A549 (cell line): ENCODE data around the gene SOX18. TPM values are rescaled to one million over a fixed set of nuclear protein-coding genes. Genes with fewer than 3 reads are reported as not detected.

Source experiments
- ATAC-seq, 2 experiments: fragments of 200-7000 bp in 1 of 2; fragments of >200 bp in 1 of 2; cut with Nextera tagmentation in 1 of 2; cut with Tn5 transposase in 1 of 2; 3 replicates each; pipeline versions ENCODE4 v1.8.0 to v1.9.1; 2018 to 2020; ENCODE audit warnings: mild to moderate bottlenecking in 1 of 2, moderate library complexity in 1 of 2
- CTCF ChIA-PET: fragments of 300-600 bp; sonication (Branson Sonifier 250); formaldehyde crosslinking; extraction: SDS; loops from one replicate; lab custom pipeline; 2021; ENCODE audit warnings: antibody characterized with exemption, inconsistent platforms; lab: Yijun Ruan, JAX
- POLR2A ChIA-PET: fragments of 350-600 bp; formaldehyde crosslinking; extraction: SDS; loops from one replicate; lab custom pipeline; 2021; ENCODE audit warnings: antibody characterized with exemption, inconsistent platforms; lab: Yijun Ruan, JAX
- DNase-seq, 2 experiments: peaks; one replicate each; pipeline versions ENCODE4 v3.0.0 to v3.0.0-alpha.2; 2011 to 2016; ENCODE audit warnings: low read depth in 1 of 2, low spot score in 1 of 2
- FAIRE-seq: peaks from 2 replicates; lab custom pipeline; 2011; peaks lifted over from hg19 to GRCh38; lab: Jason Lieb, UNC
- H3K27ac ChIP-seq, 2 experiments: fragments of >200 bp; sonication (Bioruptor Twin); formaldehyde crosslinking; 3 replicates each; pipeline ENCODE4 v1.5.1; 2016 to 2017
- H3K4me1 ChIP-seq: fragments of >200 bp; sonication (Bioruptor Twin); formaldehyde crosslinking; 3 replicates; pipeline ENCODE4 v1.6.1; 2016
- H3K4me2 ChIP-seq: fragments of >200 bp; sonication (Bioruptor Twin); formaldehyde crosslinking; 3 replicates; pipeline ENCODE4 v1.6.1; 2016
- H3K4me3 ChIP-seq: fragments of >200 bp; sonication (Bioruptor Twin); formaldehyde crosslinking; 3 replicates; pipeline ENCODE4 v1.5.1; 2016
- H3K9me3 ChIP-seq: fragments of >200 bp; sonication (Bioruptor Twin); formaldehyde crosslinking; 3 replicates; pipeline ENCODE4 v1.6.1; 2016
- CEBPB ChIP-seq, 2 experiments: fragments of >200 bp in 1 of 2; sonication (Bioruptor Twin) in 1 of 2; formaldehyde crosslinking in 1 of 2; IDR thresholded peaks; 2 replicates each; pipeline ENCODE4 v1.6.1; 2012 to 2016
- CHD2 ChIP-seq: fragments of 150-350 bp; IDR thresholded peaks from 2 replicates; pipeline ENCODE4 v1.6.1; 2014; ENCODE audit warnings: low read length; ENCODE audit not compliant: partially characterized antibody
- CHD4 ChIP-seq: fragments of 200-600 bp; sonication (generic); IDR thresholded peaks from 2 replicates; pipeline ENCODE4 v1.6.1; 2016; ENCODE audit warnings: antibody characterized with exemption, mild to moderate bottlenecking, borderline replicate concordance
- FOSB ChIP-seq: fragments of 250-450 bp; sonication (Bioruptor Pico); IDR thresholded peaks from 2 replicates; pipeline ENCODE4 v1.5.0; 2020; ENCODE audit warnings: mild to moderate bottlenecking, moderate library complexity
- HDAC2 ChIP-seq: fragments of 200-600 bp; sonication (generic); IDR thresholded peaks from 2 replicates; pipeline ENCODE4 v1.6.1; 2016
- HEYL ChIP-seq: fragments of 250-450 bp; sonication (Bioruptor Pico); IDR thresholded peaks from 2 replicates; pipeline ENCODE4 v1.8.0; 2021; ENCODE audit warnings: mild to moderate bottlenecking, moderate library complexity
- HOXA7 ChIP-seq: fragments of 250-450 bp; sonication (Bioruptor Pico); IDR thresholded peaks from 2 replicates; pipeline ENCODE4 v1.5.0; 2020; ENCODE audit warnings: mild to moderate bottlenecking, moderate library complexity
- HOXB13 ChIP-seq: fragments of 250-450 bp; sonication (Bioruptor Pico); IDR thresholded peaks from 2 replicates; pipeline ENCODE4 v1.5.0; 2020; ENCODE audit warnings: low read depth, mild to moderate bottlenecking, moderate library complexity
- JUN ChIP-seq, 2 experiments: fragments of >200 bp; sonication (Bioruptor Twin); formaldehyde crosslinking; IDR thresholded peaks; 2 replicates in 1 of 2; 3 replicates in 1 of 2; pipeline ENCODE4 v1.6.1; 2016 to 2017
- KDM5A ChIP-seq: fragments of 200-600 bp; sonication (generic); IDR thresholded peaks from 2 replicates; pipeline ENCODE4 v1.6.1; 2016; ENCODE audit warnings: antibody characterized with exemption, mild to moderate bottlenecking
- MAX ChIP-seq: IDR thresholded peaks from 2 replicates; pipeline ENCODE4 v1.6.1; 2012
- MYC ChIP-seq: IDR thresholded peaks from 2 replicates; pipeline ENCODE4 v1.6.1; 2012; ENCODE audit warnings: mild to moderate bottlenecking, inconsistent platforms, low read length, improper control_type of control experiment, borderline replicate concordance
- PHF8 ChIP-seq: fragments of 200-600 bp; sonication (generic); IDR thresholded peaks from 2 replicates; pipeline ENCODE4 v1.6.1; 2016; ENCODE audit warnings: low read depth, mild to moderate bottlenecking, antibody characterized with exemption, moderate library complexity, borderline replicate concordance
- POLR2A ChIP-seq: IDR thresholded peaks from 2 replicates; pipeline ENCODE4 v1.6.1; 2012; ENCODE audit warnings: mild to moderate bottlenecking, low read length
- RAD21 ChIP-seq, 2 experiments: fragments of >200 bp in 1 of 2; sonication (Bioruptor Twin) in 1 of 2; formaldehyde crosslinking in 1 of 2; IDR thresholded peaks in 1 of 2; conservative IDR thresholded peaks in 1 of 2; 2 replicates in 1 of 2; 3 replicates in 1 of 2; pipeline ENCODE4 v1.6.1; 2012 to 2018; ENCODE audit warnings: inconsistent platforms in 1 of 2
- RARB ChIP-seq: fragments of 250-450 bp; sonication (Bioruptor Pico); IDR thresholded peaks from 2 replicates; pipeline ENCODE4 v1.8.0; 2021; ENCODE audit warnings: mild to moderate bottlenecking, moderate library complexity
- RFX5 ChIP-seq: fragments of 450-650 bp; IDR thresholded peaks from 2 replicates; pipeline ENCODE4 v1.7.1; 2014; ENCODE audit warnings: antibody characterized with exemption, mild to moderate bottlenecking, moderate library complexity
- RNF2 ChIP-seq: fragments of 200-600 bp; sonication (generic); IDR thresholded peaks from 2 replicates; pipeline ENCODE4 v1.6.1; 2016; ENCODE audit warnings: low read depth, mild to moderate bottlenecking, antibody characterized with exemption, moderate library complexity, borderline replicate concordance
- SREBF2 ChIP-seq: fragments of 450-650 bp; IDR thresholded peaks from 2 replicates; pipeline ENCODE4 v1.6.1; 2014; ENCODE audit warnings: mild to moderate bottlenecking, moderate library complexity
- TFCP2L1 ChIP-seq: fragments of 250-450 bp; sonication (Bioruptor Pico); IDR thresholded peaks from 2 replicates; pipeline ENCODE4 v1.5.0; 2021; ENCODE audit warnings: mild to moderate bottlenecking
- WGBS: methylation state at CpG from one replicate; pipeline ENCODE4 v1.1.6; 2017; ENCODE audit errors: missing lambda C conversion rate; 5-methylcytosine and 5-hydroxymethylcytosine counted together
- polyA plus RNA-seq, 4 experiments: library from polyadenylated mRNA; depleted of rRNA in 3 of 4; stranded (reverse); fragments of >200 nt; fragmentation: RNase III in 1 of 4; extraction: RNeasy Plus Mini Kit Qiagen cat#74134 plus additional on column Dnase treatment in 1 of 4; gene quantifications; 2 replicates in 3 of 4; 3 replicates in 1 of 4; pipeline ENCODE4 v1.2.3, GENCODE V29; 2011 to 2017
- TF ChIP-seq, protein P1 (sequence below): fragments of >200 bp; sonication (Bioruptor Twin); formaldehyde crosslinking; IDR thresholded peaks from 3 replicates; pipeline ENCODE4 v1.5.1; 2016
- TF ChIP-seq, protein P2 (sequence below): IDR thresholded peaks from 2 replicates; pipeline ENCODE4 v1.6.1; 2012; ENCODE audit warnings: low read depth, borderline replicate concordance
- TF ChIP-seq, protein P3 (sequence below): fragments of >200 bp; sonication (Bioruptor Twin); formaldehyde crosslinking; IDR thresholded peaks from 3 replicates; pipeline ENCODE4 v1.6.1; 2016

SOX18 gene
- polyA plus RNA-seq, 2 of the 4 experiments (the other 2 are of a cell fraction): 0.19 to 1.4 TPM

DNA sequence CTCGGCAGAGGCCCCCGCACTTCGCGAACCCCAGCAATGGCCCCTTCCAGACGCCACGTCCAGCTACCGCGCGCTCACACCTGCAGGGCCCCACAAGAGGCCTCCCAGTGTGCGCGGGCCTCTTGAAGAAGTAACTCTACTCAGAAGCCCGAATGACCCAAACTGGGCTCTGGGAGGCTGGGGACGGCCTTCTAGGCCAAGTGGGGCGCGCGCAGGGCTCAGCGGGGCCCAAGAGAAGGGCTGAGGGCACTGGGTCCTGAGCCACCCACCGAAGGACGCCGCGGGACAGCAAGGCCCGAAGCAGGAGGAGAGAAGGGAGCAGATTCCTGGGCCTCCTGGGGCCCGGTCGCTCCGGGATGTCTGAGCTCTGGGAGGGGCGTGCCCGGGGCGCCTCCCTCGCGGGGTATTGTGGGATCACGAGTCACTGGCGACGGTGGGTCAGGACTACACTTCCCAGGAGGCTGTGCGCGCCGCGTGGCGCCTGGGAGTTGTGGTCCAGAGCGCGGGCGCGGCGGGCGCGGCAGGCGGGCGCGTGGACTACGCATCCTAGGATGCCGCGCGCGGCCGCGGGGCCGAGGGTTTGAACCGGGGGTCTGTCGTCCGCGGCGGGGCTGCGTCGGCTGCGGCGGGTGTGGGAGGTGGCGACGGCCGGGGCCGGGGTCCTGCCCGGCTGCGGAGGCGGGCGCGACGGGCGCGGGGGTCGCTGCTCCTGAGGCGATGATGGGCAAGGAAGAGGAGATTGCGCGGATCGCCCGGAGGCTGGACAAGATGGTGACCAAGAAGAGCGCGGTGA is 13.4 kb upstream of the SOX18 start, which contains the start of gene TCEA2:
Gene TCEA2 (plus strand): TSS at position 603 of the 793 bp plus-strand sequence. CDS start 115 bp downstream, at position 718.
- WGBS: 4% methylated on average over 22 of the region's 85 CpGs
- FAIRE-seq: no peak
- no peaks in the 10 kb centered on the region for H3K9me3 ChIP-seq

GRCh38 chr20:64062276-64062595 is 12.8 kb upstream of the SOX18 start:
- Histone ChIP-seq H3K4me3 (peak overlapping the region; percentile 97), H3K9me3 (no peaks in the 10 kb centered on the region), H3K27ac (peak overlapping the region; percentile 96 to 98), H3K4me2 (peak overlapping the region; percentile 99), H3K4me1 (peaks cover 55% of the 10 kb centered on the region)
- TF ChIP-seq FOSB (CRISPR knock-in tag): no peak
- TF ChIP-seq, protein P1, sequence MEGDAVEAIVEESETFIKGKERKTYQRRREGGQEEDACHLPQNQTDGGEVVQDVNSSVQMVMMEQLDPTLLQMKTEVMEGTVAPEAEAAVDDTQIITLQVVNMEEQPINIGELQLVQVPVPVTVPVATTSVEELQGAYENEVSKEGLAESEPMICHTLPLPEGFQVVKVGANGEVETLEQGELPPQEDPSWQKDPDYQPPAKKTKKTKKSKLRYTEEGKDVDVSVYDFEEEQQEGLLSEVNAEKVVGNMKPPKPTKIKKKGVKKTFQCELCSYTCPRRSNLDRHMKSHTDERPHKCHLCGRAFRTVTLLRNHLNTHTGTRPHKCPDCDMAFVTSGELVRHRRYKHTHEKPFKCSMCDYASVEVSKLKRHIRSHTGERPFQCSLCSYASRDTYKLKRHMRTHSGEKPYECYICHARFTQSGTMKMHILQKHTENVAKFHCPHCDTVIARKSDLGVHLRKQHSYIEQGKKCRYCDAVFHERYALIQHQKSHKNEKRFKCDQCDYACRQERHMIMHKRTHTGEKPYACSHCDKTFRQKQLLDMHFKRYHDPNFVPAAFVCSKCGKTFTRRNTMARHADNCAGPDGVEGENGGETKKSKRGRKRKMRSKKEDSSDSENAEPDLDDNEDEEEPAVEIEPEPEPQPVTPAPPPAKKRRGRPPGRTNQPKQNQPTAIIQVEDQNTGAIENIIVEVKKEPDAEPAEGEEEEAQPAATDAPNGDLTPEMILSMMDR: no peak
- no peak for TF ChIP-seq RAD21 (conservative IDR thresholded peaks at IDR 0.05 in 1 of 2, IDR thresholded peaks at IDR 0.05 in 1 of 2)
- TF ChIP-seq CHD4: no peak
- TF ChIP-seq TFCP2L1: no peak
- TF ChIP-seq, protein P2, sequence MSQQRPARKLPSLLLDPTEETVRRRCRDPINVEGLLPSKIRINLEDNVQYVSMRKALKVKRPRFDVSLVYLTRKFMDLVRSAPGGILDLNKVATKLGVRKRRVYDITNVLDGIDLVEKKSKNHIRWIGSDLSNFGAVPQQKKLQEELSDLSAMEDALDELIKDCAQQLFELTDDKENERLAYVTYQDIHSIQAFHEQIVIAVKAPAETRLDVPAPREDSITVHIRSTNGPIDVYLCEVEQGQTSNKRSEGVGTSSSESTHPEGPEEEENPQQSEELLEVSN: no peak
- TF ChIP-seq HOXB13 (CRISPR knock-in tag): no peak
- no peak for TF ChIP-seq CEBPB (IDR thresholded peaks at IDR 0.05)
- CTCF ChIA-PET: interaction anchor here (0.7 to 7.2 kb wide), 7 partner anchors 9 to 524 kb away, joined by 3 to 143 read pairs (median 5); partner anchors contain the start of gene C20orf204
- WGBS: 58% methylated on average over 3 of the region's 5 CpGs
- ATAC-seq (no peak), DNase-seq (no peak), FAIRE-seq (no peak)
- POLR2A ChIA-PET: interaction anchor here (1.0 to 1.9 kb wide), 7 partner anchors 9 to 541 kb away, joined by 3 to 29 read pairs (median 8); partner anchors contain the start of genes OPRL1, PPDPF, RGS19 and SOX18

More for the DNA sequence above, 13.4 kb upstream of the SOX18 start, which contains the start of gene TCEA2:
- TF ChIP-seq MAX (peak; percentile 85), MYC (peak; percentile 90), RNF2 (no peak), HEYL (CRISPR knock-in tag) (no peak), RARB (CRISPR knock-in tag) (no peak), SREBF2 (no peak), POLR2A (peak; percentile 56), HDAC2 (no peak), CHD2 (no peak), HOXA7 (CRISPR knock-in tag) (no peak), JUN (IDR thresholded peaks at IDR 0.05) (peak in 1 of 2 experiments; percentile 81; a peak in 3 of 5 replicates), KDM5A (no peak), RFX5 (no peak), PHF8 (peak; percentile 91)
- TF ChIP-seq, protein P3, sequence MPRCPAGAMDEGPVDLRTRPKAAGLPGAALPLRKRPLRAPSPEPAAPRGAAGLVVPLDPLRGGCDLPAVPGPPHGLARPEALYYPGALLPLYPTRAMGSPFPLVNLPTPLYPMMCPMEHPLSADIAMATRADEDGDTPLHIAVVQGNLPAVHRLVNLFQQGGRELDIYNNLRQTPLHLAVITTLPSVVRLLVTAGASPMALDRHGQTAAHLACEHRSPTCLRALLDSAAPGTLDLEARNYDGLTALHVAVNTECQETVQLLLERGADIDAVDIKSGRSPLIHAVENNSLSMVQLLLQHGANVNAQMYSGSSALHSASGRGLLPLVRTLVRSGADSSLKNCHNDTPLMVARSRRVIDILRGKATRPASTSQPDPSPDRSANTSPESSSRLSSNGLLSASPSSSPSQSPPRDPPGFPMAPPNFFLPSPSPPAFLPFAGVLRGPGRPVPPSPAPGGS: peak; percentile 78
- peak; percentile 83 to 91 for ATAC-seq
- Histone ChIP-seq H3K27ac (peak within 1 kb of the TSS; percentile 96 to 98), H3K4me2 (peak within 1 kb of the TSS; percentile 99), H3K4me1 (peaks cover 49% of the 10 kb centered on the region), H3K4me3 (peak within 1 kb of the TSS; percentile 97)
- ChIA-PET CTCF (interaction anchor here (0.7 to 7.2 kb wide), 7 partner anchors 10 to 525 kb away, joined by 3 to 143 read pairs (median 5); partner anchors contain the start of gene C20orf204), POLR2A (interaction anchor here (0.6 to 1.9 kb wide), 10 partner anchors 9 to 542 kb away, joined by 3 to 29 read pairs (median 6); partner anchors contain the start of genes OPRL1, PPDPF, RGS19 and SOX18)
- peak; percentile 96 for DNase-seq
